IPS DF 4.7 (cell line): ENCODE measurements around the gene METAP1D.
"Not testable (repeated sequence)": the region's sequence is repeated elsewhere in the genome, so short reads cannot be mapped to it uniquely, and the experiment has no call there.

ENCODE experiments used
- DNase-seq: peaks from one replicate; pipeline ENCODE4 v3.0.0-alpha.2; 2013; ENCODE audit warnings: low spot score; ENCODE audit errors: extremely low read depth

METAP1D gene

DNA sequence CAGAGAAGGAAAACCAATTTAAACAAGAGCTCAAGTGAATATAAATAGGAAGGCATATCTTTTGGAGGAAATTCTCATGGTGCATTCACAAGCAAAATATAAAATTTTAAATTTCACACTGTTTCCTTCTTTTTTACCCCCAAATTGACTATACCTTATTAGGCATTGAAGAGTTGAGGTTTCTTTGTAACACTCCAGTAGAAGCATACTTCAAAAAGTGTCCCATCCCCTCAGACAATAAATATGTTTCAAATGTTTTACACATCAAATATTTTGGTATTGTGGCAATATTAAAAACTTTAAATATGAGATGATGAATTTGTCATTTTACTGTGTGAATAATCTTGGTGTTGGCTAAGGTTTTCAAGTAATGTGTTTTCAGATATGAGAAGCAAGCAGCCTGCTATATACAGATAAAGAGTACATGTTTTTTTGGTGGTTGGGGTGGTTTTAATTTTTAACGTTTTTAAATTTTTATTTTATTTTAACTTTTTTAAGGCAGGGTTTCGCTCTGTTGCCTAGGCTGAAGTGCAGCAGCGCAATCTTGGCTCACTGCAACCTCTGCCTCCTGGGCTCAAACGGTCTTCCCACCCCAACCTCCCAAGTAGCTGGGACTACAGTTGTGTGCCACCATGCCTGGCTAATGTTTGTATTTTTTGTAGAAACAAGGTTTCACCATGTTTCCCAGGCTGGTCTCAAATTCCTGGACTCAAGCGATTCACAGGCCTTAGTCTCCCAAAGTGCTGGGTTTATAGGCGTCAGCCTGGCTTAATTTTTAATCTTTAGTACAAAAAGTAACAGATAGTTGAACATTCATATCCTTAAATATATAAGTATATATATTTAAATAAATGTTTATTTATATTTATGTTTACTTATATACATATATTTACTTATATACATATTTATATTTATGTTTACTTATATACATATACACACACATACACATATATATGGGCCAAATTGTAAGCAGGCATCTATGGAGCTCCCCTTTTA is 49.1 kb downstream of the METAP1D start:
- no peak for DNase-seq

DNA sequence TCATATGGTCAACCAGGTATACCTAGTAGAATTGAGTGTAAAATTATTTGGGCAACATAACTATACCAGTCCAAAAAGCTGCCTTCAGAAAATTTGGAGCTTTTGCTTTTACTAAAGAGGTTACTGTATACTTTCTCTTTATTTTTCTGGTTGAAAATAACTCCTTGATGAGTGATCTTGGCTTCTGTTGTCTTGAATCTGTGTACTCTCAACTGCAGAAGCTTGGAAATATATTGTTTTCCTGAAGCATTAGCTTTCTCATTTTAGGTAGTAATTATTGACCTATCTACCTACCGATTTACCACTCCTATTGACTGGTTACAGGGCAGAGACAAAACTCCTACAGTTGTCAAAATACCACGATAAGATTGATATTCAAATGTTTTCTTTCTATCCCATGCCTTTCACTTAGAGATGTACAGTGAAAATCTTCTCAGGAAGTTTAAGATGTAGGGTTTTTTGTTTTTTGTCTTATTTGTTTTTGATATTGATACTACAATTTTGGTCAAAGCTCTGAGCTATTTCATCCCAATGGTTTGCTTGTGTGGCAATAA is 49.9 kb downstream of the METAP1D start:
- no peak for DNase-seq

DNA sequence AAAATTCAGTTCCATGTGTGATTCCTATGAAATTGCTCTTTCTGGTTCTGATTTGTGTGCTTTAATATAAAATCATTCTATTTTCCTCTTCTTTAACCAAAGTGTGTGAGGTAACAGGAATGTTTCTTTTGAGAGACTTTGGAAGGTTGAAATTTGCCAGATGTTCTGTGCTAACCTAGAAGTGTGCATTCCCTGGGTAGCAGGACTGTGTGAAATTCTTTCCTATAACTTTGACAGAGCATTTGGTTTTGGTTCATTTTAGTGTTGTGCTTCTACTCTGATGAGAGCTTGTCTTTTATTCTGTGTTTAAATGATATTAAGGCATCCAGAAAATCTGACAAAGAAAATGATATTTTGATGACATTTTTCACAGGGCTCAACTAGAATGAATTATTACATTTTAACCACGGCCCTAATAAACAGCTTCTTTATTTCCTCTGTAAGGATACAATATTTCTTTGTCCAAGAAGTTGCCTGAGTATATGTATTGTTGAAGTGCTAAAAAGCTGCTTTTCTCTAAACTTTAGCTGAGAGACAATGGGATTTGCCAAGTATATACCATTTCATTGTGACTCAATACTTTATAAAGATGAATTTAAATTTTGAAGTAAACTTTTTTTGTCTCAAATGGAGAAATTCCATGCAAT is 50.8 kb downstream of the METAP1D start:
- no peak for DNase-seq

DNA sequence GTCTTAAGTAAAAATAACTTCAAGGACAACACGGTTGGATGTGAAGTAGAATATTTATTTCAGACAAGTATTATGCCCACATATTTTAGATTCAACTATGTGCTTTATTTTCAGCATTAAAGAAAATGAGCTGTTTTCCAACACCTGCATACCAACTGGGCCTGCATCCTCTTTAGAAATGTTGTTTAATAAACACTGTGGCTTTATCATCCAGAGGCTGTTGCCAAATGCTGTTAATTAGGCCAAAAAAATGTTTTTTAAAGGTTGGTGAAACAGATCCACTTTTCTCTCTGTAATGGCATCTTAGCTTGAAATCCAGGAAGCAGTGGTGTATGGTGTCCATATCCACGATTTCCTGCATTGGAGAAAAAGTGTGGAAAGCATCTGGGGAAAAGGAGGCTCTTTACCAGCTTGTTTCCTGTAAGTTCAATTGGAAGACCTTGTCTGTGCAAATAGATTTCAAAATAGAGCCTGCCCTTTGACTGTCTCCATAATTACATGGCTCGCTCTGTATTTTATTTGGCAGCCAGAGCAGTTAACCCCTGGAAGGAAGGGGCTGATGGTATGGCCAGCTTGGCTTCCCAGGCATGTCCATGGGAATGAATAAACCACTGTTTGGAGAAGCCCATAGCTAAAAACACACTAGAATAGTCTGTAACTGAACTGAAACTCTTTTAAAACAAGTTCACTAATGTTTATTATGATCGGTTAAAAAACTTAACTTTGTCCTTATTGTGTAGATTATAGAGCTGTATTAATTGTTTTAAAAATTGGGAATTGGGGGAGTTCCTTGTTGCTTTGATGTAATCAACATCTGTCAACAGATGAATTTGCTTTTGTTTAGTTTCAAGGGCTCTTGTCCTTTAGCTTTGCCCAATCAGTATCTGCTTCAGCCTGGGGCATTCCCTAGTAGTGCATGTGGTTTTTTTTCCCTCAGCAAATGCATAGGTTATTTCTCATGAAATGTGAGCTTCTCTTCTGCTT is 52.5 kb downstream of the METAP1D start:
- no peak for DNase-seq

DNA sequence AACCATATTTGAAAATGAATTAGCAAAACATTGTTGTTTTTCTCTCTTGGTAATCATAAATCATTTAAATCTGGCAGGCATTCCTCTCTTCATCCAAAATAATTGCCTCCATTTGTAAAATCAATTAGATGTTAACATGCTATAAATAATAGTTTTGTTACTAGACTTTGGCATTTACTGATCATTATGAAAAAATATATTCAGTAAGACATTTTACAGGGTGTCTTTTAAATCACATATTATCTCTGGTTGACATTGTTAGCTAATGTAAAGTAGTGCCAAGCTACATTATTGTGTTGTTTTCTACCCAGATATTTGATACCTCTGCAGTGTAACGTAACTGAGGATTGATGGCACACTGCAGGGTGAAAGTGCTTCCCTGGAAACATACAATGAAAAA is 53.7 kb downstream of the METAP1D start:
- DNase-seq: no peak

DNA sequence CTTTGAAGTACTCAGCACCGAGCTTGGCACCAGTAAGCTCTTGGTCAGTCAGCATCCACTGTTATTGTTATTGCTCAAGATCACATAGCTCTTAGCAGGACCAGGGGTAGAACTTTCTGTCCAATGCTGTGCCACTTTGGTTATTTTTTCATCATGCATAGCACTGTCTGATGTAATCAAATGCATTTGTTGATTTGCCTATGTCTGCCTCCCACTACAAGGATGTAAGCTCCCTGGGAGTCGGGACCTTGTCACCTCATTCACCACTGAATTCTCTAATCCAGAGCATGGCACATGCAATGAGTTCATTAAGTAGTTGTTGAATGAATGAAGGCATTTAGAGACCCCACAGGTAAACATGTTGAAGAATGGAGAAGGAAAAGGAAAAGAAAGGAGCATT is 56.5 kb downstream of the METAP1D start:
- no peak for DNase-seq

DNA sequence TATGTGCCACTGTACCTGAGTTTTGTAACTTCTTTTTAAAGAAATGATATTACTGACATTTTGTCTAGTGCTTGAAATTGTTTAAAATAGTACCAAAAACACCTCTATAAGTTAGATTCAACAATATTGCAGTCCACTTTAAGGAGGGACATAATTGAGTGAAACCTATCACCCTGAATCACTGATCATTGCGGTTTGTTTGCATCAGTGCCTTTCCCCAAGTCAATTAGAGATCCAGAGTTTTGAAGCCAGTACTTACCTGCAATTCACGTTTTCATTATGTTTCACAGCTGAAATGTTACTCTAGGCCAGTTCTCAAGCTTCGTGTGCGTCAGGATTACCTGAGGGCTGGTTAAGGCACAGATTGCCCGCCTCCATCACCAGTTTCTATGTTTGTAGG is 58.9 kb downstream of the METAP1D start:
- DNase-seq: no peak

DNA sequence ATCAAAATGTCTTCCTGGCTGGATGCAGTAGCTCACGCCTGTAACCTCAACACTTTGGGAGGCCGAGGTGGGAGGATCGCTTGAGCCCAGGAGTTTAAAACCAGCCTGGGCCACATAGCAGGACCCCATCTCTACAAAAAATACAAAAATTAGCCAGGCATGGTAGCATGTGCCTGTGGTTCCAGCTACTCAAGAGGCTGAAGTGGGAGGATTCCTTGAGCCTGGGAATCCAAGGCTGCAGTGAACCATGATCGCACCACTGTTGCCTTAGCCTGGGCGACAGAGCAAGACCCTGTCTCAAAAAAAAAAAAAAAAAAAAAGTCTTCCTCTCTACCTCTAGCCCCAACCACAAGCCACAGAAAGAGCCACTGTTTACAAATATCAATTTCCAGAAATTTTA is 60.4 kb downstream of the METAP1D start:
- DNase-seq: not testable (repeated sequence)

DNA sequence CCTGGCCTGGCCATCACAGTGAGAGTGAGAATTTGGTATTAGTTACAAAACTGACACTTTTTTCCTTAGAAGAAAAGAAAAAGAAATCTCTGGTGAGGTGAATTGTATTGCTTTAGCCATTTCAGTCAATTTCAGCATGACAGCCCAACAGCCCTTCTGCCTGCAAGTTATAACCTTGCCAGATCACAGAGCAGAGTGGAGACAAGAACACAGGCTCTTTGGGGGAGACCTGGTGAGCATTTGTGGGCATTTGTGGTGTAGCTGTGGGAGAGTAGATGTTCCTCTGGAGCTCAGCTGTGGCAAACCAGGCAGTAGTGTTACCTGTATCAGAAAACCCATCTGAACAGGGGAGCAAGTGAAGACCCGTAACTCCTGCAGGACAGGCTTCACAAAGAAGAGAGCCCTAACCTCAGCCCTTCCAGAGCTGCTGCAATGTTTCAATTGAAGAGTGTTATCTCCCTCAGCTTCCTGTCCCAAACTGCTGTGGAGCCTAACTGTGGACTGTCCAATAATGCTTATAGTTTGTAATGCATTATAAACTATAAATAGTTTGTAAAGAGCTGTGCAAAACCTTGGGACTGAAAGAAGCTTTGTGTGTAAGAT is 62.8 kb downstream of the METAP1D start:
- no peak for DNase-seq

DNA sequence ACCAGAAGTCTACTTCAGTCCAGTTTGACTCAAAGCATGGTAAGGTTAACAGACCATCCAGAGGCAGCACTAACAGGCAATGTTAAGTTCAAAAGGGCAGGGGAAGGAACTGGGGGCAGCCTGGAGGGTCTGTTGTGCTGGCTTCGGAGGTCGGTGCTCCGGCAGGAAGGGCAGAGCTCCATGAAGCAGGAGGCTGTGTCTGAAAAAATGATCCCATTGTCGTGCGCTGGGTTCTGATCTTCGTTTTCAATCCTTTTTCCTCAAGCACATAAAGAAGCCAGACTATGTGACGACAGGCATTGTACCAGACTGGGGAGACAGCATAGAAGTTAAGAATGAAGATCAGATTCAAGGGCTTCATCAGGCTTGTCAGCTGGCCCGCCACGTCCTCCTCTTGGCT is 63.7 kb downstream of the METAP1D start:
- DNase-seq: no peak

DNA sequence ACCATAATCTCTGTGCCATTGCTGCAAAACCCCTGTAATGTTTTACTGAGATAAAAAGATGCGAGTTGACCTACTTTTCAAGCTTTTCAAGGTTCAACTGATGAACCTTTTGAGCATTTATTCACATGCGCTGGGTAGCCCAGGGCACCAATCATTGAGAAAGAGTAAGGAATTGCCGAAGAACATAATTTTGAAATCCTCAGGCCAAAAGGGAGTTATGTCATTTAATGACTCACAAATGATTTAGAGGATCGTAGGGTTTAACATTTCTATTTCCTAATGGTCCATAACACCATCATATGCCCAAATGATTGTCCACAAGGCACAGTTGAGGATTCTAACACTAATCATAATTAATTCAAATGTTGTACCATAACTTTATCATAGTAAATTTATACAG is 65.4 kb downstream of the METAP1D start:
- DNase-seq: no peak

DNA sequence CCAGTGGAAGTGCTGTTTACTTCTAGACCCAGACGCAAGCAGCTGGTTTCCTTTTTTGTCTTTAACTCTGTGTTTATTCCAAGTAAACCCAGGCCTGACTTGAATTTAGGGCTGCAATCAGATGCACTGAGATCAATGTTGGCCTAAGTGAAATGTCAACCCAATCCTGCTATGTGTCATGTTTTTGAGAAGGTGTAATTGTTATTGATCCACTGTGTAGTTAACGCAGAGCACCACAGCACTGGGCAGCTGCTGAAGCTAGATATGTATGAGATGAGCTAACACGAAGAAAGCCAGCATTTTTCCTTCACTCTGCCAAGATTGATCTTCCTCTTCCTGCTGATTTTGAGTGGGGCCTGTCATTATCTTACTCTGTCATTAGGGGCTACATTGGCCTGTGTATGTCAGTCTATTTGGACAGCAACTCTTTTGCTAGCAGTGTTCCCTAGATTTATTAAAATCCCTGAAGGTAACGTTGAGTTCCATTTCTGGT is 66.7 kb downstream of the METAP1D start:
- DNase-seq: no peak

DNA sequence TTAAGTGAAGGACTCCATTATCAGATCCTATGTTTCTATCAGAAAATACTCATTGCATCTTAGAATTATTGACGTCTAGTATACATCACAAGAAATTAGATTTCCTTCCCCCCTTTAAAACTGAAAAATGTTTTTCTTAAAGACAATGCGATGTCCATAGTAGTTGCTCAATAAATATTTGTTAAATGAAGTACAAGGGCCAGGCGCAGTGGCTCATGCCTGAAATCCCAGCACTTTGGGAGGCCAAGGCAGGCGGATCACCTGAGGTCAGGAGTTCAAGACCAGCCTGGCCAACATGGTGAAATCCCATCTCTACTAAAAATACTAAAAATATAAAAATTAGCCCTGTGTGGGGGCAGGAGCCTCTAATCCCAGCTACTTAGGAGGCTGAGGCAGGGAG is 68.2 kb downstream of the METAP1D start:
- not testable (repeated sequence) for DNase-seq

DNA sequence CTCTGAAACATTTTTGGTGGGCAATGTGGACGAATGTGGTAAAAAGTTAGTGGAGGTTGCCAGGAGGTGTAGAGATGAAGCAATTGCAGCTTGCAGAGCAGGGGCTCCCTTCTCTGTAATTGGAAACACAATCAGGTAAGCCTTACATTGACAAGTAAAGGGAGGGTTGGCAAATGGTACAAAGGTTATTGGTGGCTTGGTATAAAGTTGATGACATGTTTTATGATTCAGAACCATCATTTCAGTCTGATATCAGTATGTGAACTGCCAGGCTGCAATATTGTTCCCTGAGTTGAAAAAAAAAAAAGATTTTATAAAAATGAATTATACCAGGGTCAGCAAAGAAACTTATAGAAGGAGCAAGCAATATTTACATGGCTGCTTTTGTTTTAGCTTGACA is 71.2 kb downstream of the METAP1D start:
- no peak for DNase-seq

DNA sequence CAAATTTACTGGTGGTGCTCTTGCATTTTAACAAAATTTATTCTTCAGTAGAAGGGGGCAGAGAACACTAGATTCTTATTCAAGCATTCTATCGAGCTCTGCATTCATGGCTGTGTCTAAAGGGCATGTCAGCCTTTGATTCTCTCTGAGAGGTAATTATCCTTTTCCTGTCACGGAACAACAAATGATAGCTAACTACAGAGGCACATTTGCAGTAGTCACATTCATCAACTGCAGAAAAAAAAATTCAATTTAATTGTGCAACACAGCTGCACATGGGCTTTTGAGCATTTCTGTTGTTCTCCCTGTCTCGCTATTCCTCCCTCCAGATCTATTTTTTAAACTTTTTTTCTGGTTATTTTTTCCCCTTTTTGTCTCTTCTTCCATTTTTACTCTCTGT is 72.5 kb downstream of the METAP1D start:
- DNase-seq: no peak

DNA sequence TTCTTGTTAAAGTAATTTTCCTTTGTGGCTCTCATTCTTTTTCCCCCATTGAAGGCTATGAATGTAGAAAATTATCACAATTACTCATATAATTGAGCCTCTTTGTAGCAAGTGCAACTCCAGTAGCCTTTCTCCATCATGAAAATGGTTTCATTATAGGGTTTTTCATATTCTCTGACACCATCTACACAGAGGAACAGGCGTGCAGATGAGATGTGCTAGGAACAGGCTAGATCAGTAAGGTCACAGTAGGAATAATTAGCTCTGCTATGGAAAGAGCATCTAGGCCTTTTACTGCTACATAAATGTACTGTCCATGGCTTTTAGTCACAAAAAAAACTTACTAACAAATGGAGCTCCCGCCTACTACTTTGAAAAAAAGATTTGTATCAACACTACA is 73.0 kb downstream of the METAP1D start:
- no peak for DNase-seq

DNA sequence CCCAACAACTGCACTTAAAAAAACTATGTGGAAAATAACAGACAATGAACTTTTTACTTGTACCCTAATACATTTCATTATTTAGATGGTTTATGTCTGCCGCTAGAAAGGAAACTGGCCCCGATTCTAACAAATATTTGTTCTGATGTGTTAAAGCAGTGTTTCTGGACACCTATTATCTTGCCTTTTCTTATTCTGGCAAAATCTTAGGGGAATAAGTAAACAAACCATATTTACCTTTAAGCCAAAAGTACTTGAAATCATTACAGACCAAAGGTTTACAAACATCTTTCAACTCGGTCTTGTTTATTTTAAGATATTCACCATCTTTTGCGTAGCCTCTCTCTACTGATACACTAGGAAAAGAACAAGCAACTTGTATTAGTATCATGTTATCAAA is 73.8 kb downstream of the METAP1D start:
- no peak for DNase-seq

DNA sequence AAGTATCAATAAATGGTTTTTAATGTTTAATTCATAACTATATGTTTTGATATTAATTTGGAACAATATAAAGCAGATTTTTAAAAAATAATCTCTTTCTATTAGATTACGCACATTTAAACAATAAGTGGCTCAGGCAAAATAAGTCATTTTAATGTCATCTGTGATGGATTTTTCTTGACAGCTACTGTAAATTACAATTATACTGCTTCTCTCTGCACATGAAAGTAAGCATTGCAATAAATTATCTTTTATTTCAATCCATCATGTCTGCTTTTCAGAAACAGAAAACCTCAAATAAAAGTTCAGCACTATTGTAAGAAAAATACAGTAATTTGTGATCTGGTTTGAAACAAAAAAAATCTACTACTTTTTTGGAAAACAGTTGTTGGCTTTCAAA is 74.5 kb downstream of the METAP1D start:
- no peak for DNase-seq

DNA sequence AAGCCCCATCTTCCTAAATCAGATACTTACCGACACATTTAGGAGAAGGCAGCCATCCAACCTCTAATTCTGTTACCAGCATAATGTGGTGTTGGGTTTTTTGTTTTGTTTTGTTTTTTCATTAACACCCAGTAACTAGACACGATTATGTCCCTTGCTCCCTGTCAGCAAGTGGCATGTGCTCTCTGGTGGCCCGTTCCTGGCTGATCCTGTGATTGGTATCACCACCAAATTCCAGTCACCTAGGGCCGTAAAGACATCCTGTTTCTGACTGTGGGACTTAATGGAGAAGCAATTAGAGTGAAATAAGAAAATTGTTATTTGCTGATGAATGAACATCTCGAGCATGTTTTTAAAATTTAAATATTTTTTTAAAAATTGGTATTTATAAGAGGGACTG is 79.7 kb downstream of the METAP1D start:
- no peak for DNase-seq

DNA sequence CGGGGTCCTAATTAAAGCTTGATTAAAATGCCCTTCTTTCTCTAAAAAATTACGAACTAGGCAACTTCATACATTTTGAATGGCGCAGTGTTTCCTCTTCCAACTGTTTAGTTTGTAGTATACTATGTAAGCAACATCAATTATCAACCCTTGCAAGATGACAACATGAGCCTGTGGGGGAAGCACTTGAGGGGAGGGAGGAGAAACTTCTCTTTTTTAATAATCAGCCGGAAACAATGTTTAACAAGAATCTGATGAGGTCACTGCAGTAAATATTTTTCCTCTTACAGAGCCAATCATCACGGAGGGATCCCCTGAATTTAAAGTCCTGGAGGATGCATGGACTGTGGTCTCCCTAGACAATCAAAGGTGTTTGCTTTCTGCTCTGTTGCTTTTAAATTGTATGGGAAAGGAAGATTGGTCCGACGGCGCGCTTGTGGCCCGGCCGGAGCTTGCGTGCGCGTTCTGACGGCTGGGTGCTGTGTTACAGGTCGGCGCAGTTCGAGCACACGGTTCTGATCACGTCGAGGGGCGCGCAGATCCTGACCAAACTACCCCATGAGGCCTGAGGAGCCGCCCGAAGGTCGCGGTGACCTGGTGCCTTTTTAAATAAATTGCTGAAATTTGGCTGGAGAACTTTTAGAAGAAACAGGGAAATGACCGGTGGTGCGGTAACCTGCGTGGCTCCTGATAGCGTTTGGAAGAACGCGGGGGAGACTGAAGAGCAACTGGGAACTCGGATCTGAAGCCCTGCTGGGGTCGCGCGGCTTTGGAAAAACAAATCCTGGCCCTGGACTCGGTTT is 80.3 kb downstream of the METAP1D start:
- no peak for DNase-seq
